GM12864 (cell line): ENCODE results near the gene ADAMTSL4.

Experiments used
- DNase-seq: peaks from one replicate; pipeline ENCODE4 v3.0.0-alpha.2; 2011; ENCODE audit warnings: low read depth
- H3K4me3 ChIP-seq: 2 replicates; pipeline ENCODE4 v1.5.1; 2011; ENCODE audit warnings: mild to moderate bottlenecking, low read depth, low read length, control low read depth
- CTCF ChIP-seq: IDR thresholded peaks from 2 replicates; pipeline ENCODE4 v1.5.1; 2011; ENCODE audit warnings: low read depth, mild to moderate bottlenecking, moderate library complexity, low read length, control low read depth, inconsistent platforms; ENCODE audit errors: missing control alignments

The ADAMTSL4 gene

GRCh38 chr1:150552128-150552910 is 3.1 kb downstream of the ADAMTSL4 start:
- H3K4me3 ChIP-seq, result no peak overlapping the region
- no peak for DNase-seq
- TF ChIP-seq CTCF, result no peak

- DNase-seq, result no peak
- no peak for TF ChIP-seq CTCF
These were observed 3.7 kb downstream of the ADAMTSL4 start for GRCh38 chr1:150552911-150553289.

GRCh38 chr1:150553392-150554085 is 4.3 kb downstream of the ADAMTSL4 start:
- no peak for TF ChIP-seq CTCF
- DNase-seq, result no peak
- H3K4me3 ChIP-seq, result no peak overlapping the region

More at GRCh38 chr1:150552911-150553289, 3.7 kb downstream of the ADAMTSL4 start:
- H3K4me3 ChIP-seq, result no peak overlapping the region

GRCh38 chr1:150554086-150554452 is 4.9 kb downstream of the ADAMTSL4 start:
- no peak for DNase-seq
- no peak overlapping the region for H3K4me3 ChIP-seq
- TF ChIP-seq CTCF, result no peak

- no peak for TF ChIP-seq CTCF
- DNase-seq, result no peak
These were observed 6.2 kb downstream of the ADAMTSL4 start for GRCh38 chr1:150555198-150555970.

GRCh38 chr1:150555971-150556865 is 7.0 kb downstream of the ADAMTSL4 start:
- no peak overlapping the region for H3K4me3 ChIP-seq
- TF ChIP-seq CTCF, result no peak
- DNase-seq, result no peak

More at GRCh38 chr1:150555198-150555970, 6.2 kb downstream of the ADAMTSL4 start:
- no peak overlapping the region for H3K4me3 ChIP-seq
